ENCODE data around the gene KLHL13.
"Not testable (repeated sequence)": the region's sequence is repeated elsewhere in the genome, so short reads cannot be mapped to it uniquely, and the experiment has no call there.

Gene KLHL13, protein sequence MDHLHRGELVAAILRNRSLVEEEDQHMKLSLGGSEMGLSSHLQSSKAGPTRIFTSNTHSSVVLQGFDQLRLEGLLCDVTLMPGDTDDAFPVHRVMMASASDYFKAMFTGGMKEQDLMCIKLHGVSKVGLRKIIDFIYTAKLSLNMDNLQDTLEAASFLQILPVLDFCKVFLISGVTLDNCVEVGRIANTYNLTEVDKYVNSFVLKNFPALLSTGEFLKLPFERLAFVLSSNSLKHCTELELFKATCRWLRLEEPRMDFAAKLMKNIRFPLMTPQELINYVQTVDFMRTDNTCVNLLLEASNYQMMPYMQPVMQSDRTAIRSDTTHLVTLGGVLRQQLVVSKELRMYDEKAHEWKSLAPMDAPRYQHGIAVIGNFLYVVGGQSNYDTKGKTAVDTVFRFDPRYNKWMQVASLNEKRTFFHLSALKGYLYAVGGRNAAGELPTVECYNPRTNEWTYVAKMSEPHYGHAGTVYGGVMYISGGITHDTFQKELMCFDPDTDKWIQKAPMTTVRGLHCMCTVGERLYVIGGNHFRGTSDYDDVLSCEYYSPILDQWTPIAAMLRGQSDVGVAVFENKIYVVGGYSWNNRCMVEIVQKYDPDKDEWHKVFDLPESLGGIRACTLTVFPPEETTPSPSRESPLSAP

DNA sequence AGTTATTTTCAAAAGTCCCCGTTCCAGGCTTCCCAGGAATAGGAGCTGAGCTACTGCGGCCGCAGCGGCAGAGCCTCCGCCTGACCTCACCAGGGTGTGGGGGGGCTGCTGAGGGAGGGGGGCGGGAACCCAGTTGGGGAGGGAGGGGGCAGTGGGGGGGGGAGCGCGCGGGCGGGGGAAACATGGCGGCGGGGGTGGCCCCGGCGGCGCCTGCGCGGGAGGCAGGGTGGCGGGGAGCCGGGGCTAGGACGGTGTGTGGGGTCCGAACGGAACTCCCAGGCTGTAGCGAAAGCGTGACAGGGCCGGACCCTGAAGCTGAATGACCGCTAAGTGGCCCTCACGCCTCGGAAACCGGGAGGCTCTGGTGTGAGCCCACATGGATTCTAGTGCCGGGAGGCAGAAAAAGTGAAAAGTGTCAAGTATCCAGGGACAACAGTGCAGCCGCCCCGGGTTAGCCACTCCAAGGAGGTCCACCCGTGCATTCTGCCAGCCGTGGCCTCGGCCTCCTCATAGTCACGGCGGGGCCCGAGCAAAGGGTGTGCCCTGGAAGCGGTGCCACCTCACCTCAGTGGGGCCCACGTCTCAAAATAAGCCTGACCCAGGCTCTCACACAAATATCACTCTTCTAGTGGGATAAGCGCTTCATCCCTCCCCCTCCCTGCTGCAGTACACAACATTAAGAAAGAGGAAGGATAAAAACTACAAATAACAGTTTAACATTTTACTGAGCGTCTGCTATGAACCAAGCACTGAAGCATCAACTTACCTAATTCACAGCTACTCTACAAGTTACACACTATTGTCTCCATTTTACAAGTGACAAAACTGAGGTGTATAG, at the start of gene KLHL13:
KLHL13 (minus strand) TSS at position 98 of the 838 bp plus-strand sequence. CDS start 88,337 bp downstream, outside the sequence.
- no peak for DNase-seq (ENCODE audit: low read depth)

- no peak for DNase-seq (ENCODE audit: low read depth)
These were observed 47.5 kb upstream of the KLHL13 start for GRCh38 chrX:118164138-118164537.

DNA sequence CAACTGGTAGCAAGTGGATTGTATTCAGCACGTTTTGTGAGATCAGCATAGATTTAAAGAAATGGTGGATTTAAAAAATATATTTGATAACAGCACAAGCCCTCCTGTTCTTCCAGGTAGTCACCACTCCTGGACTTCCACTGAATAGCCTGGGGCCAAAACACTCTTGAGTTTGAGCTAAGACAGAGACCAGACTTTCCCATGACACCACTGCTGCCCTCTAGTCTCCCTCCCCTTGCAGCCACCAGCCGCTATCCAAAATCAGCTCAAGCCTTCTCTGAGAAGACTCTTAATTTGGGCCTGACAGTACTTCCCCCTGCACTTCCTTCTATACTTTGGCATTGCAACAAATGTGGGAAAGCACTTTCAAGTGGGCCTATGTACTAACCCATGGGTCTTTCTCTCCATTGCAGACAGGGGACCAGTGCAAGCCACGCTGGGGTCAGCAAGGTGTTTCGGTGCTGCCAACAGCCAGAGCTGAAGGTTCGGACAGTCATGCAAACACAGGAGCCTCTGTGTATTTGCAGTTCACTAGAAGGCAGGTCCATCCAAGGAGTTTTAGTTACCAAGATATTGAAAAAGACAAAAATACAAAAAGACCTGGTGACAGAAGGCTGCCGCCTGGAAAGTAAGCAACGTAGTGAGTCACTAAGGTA, 40.5 kb upstream of the KLHL13 start:
- DNase-seq (ENCODE audit: low read depth): no peak

- no peak for DNase-seq (ENCODE audit: low read depth)
These were observed 39.8 kb upstream of the KLHL13 start for GRCh38 chrX:118156254-118156952.

GRCh38 chrX:118153270-118153669, 36.7 kb upstream of the KLHL13 start:
- no peak for DNase-seq (ENCODE audit: low read depth)

DNA sequence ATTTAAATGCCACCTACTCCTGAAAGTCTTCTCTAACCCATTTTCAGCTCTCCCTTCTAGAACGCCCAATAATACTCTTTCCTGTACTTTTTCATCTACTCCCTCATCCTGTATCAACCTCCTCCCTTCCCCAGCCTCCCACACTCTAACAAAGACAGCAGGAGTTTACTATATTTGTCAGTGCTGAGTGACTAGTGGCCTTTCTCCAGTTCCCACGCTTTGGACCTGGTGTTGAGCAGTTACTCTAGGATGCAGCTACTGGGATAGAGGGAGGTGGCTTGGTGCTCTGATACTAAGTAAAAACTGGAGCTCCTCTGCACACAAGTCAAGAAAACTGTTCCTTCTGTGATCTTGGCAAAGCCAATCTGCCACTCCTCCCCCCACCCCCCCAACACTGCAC, 36.1 kb upstream of the KLHL13 start:
- DNase-seq (ENCODE audit: low read depth): no peak

DNA sequence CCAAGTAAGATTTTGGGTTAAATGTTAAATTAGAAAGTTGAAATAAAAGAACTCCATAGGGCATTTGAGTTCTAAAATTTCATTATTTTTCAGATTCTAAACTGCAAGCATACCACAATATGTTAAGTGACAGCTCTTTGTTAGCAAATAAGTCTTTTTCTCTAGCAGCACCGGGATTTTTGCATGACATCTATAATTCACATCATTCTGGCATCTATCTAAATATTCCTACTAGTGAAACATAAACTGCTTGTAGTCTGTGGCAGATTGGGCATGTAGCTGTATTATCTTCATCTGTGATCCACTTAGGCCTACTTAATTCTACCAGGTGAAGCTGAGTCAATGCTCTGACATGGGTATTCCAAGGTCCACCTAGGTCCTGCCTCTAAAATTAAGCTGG, 32.1 kb upstream of the KLHL13 start:
- DNase-seq (ENCODE audit: low read depth): no peak

GRCh38 chrX:118147771-118148170, 31.2 kb upstream of the KLHL13 start:
- DNase-seq (ENCODE audit: low read depth): not testable (repeated sequence)

DNA sequence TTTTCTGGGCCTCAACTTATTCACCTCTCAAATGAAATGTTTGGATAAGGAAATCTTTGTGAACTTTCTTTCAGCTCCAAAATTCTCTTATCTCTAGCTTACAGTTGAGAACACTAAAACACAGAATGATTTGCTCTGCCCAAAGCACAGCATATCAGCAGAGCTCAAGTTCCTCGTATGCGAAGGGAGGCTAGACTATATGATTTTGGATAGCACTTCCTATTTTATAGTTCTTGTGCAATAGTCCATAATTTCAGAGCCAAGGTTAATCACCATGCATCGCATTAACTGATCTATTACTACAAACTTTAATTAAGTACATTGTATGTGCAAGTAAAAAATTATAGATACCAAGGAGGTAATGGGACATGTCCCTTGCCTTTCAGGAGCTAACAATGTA, 27.0 kb upstream of the KLHL13 start:
- no peak for DNase-seq (ENCODE audit: low read depth)

GRCh38 chrX:118131336-118131735, 14.7 kb upstream of the KLHL13 start:
- DNase-seq (ENCODE audit: low read depth): no peak

GRCh38 chrX:118129681-118130080, 13.1 kb upstream of the KLHL13 start:
- no peak for DNase-seq (ENCODE audit: low read depth)

GRCh38 chrX:118128724-118129123, 12.1 kb upstream of the KLHL13 start:
- no peak for DNase-seq (ENCODE audit: low read depth)

GRCh38 chrX:118126286-118126685, 9.7 kb upstream of the KLHL13 start:
- DNase-seq (ENCODE audit: low read depth): no peak

- not testable (repeated sequence) for DNase-seq (ENCODE audit: low read depth)
These were observed 7.6 kb upstream of the KLHL13 start for GRCh38 chrX:118124243-118124642.

GRCh38 chrX:118117741-118118140, 1.1 kb upstream of the KLHL13 start:
- DNase-seq (ENCODE audit: low read depth): no peak

DNA sequence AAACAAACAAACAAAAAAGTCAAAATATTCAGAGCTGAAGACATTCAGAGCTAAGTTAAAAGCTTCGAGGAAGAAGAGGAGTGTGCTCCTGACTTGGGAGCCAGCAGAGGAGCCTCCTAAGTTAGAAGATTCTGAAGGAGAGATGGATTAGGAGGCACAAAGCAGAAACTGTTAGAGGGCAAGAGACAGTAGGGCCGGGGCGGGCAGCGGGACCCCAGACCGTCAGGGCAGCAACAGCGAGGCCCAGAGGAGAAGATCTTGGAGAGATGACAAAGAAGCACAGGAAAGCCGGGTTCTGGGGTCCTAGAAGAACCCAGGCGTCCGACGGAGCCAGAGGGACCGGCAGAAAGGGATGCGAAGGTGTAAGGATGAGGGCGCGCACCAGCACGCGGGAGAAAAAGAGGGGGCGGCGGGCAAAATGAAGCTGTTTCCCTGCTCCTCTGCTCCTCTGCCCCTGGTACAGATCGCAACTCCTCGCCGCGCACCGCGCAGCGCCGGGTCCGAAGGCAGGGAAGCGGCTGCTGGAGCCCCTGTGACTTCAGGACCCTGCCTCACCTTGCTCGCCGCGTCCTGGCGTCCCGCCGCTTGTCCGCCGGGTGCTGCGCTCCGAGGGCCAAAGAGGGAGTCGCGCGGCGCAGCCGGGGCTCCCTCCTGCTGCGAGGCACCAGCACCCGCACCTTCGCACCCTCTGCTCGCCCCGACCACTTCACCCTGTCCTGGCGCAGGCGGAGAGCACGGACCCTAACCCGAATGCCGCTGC, 477 bp downstream of the KLHL13 start:
- no peak for DNase-seq (ENCODE audit: low read depth)

DNA sequence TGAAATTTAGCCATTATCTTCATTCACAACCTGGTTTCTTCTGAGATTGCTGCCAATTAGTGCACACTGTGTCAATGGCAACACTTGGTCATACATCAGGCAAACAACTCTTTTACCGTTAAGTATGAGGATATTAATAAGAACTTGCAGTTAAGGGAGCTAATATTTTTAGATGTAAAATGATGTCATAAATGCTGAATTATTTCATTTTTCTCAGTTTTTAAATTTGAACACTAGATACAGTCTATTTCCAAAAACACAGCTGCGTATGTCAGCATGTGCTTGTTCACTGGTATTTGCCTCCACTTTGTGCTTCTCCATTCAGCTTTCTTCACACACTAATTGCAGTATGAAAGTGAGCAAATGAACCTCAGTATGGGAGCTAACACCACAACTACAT, 1.6 kb downstream of the KLHL13 start:
- DNase-seq (ENCODE audit: low read depth): no peak

DNA sequence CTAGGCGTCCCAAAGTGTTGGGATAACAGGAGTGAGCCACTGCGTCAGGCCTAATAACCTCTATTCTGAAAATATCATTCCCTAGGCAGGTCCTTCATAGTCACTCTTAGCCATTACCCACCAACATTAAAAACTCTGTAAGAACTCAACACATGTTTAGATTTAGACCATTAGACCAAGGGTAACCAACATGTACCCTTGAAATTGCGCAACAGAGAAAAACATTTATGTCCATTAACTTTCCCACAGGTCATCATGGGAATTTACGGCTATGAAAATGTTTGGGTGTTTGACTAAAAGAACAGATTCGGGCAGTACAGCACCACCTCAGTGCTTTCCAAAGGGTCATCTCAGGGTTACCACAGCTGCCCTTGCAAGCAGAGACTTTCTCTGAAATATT, 7.5 kb downstream of the KLHL13 start:
- no peak for DNase-seq (ENCODE audit: low read depth)

GRCh38 chrX:118108304-118108703, 8.3 kb downstream of the KLHL13 start:
- DNase-seq (ENCODE audit: low read depth): no peak

- DNase-seq (ENCODE audit: low read depth): no peak
These were observed 16.5 kb downstream of the KLHL13 start for GRCh38 chrX:118100091-118100490.

GRCh38 chrX:118088084-118088483, 28.5 kb downstream of the KLHL13 start:
- DNase-seq (ENCODE audit: low read depth): no peak

Measured in activated T-helper 1 cell treated with Interleukin-2 at 50 U/mL for 16 hours (primary cell).